Measurements from ENCODE around the gene ZSCAN18. TPM values are rescaled to one million over a fixed set of nuclear protein-coding genes. Genes with fewer than 3 reads are reported as not detected.
A peak's percentile ranks its signal among the peaks of the same experiment; 100 is the strongest.

Gene ZSCAN18
- total and polyA plus RNA-seq, 4 donors: 22.1 to 123 (median 53.0) TPM

DNA sequence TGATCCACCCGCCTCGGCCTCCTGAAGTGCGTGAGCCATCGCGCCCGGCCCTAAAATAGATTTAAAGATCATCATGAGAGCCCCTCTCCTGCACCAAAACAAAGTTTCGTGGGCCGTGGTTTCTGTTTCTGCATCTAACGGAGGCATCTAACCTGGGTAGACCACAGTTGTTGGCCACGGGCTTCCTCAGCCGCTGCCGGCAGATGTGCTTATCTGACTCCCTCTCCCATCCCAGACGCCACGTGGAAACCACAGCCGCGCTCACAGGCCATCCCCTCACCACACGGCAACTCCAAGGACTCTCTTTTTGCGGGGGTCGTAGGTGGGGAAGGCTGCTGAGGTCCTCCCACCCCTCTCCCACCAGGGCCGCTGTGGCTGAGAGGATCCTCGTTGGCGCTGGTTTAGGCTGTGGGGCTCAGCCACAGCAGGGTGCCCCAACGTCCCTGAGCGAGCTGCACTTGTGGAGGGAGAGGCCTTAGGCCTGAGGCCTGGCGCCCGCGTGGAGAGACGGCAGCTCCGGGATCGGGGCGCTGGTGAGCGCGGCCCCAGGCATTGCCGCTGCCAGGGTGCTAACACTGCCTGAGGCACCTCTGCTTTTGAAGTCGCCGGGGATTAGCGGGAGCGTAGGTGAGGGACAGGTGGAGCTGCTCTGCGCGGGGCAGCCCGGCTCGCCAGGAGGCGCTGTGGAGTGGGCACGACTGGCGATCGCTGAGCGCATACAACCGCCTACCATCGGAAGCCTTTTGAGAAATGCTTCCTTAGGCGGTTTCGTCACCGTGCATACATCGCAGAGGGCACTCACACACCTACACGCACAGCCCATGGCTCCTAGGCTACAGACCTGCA, 55.3 kb downstream of the ZSCAN18 start:
- H3K4me1 ChIP-seq (ENCODE audit: control insufficient read depth in 5 of 5, insufficient read depth in 5 of 5, low read length in 5 of 5): peaks cover 0 to 10% (median 2%) of the 10 kb centered on the region in 5 donors
- H3K9ac ChIP-seq (ENCODE audit: insufficient read depth in 1 of 2, low read length in 2 of 2): no peak overlapping the region
- no peak overlapping the region for H3K4me3 ChIP-seq
- ATAC-seq (ENCODE audit: insufficient read depth, low FRiP score) (no peak), DNase-seq (peak in 1 of 3 donors; percentile 20)
- peaks cover 0 to 81% (median 4%) of the 10 kb centered on the region in 4 donors for H3K9me3 ChIP-seq (ENCODE audit: control insufficient read depth in 4 of 4, insufficient read depth in 3 of 4, low read length in 3 of 4)
- 42 to 49% methylated on average over 54 of the region's 54 CpGs for WGBS, 2 donors
- no peaks in the 10 kb centered on the region for H3K27me3 ChIP-seq (ENCODE audit: control insufficient read depth in 3 of 3, insufficient read depth in 3 of 3, low read length in 2 of 3)
- no peaks in the 10 kb centered on the region for H3K36me3 ChIP-seq (ENCODE audit: control insufficient read depth in 4 of 4, insufficient read depth in 4 of 4, low read length in 4 of 4)
- TF ChIP-seq, protein P1, sequence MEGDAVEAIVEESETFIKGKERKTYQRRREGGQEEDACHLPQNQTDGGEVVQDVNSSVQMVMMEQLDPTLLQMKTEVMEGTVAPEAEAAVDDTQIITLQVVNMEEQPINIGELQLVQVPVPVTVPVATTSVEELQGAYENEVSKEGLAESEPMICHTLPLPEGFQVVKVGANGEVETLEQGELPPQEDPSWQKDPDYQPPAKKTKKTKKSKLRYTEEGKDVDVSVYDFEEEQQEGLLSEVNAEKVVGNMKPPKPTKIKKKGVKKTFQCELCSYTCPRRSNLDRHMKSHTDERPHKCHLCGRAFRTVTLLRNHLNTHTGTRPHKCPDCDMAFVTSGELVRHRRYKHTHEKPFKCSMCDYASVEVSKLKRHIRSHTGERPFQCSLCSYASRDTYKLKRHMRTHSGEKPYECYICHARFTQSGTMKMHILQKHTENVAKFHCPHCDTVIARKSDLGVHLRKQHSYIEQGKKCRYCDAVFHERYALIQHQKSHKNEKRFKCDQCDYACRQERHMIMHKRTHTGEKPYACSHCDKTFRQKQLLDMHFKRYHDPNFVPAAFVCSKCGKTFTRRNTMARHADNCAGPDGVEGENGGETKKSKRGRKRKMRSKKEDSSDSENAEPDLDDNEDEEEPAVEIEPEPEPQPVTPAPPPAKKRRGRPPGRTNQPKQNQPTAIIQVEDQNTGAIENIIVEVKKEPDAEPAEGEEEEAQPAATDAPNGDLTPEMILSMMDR (IDR thresholded peaks at IDR 0.05; ENCODE audit: control extremely low read depth, extremely low read depth): no peak
- H3K27ac ChIP-seq (ENCODE audit: low read depth in 1 of 2, low read length in 1 of 2): no peak overlapping the region

DNA sequence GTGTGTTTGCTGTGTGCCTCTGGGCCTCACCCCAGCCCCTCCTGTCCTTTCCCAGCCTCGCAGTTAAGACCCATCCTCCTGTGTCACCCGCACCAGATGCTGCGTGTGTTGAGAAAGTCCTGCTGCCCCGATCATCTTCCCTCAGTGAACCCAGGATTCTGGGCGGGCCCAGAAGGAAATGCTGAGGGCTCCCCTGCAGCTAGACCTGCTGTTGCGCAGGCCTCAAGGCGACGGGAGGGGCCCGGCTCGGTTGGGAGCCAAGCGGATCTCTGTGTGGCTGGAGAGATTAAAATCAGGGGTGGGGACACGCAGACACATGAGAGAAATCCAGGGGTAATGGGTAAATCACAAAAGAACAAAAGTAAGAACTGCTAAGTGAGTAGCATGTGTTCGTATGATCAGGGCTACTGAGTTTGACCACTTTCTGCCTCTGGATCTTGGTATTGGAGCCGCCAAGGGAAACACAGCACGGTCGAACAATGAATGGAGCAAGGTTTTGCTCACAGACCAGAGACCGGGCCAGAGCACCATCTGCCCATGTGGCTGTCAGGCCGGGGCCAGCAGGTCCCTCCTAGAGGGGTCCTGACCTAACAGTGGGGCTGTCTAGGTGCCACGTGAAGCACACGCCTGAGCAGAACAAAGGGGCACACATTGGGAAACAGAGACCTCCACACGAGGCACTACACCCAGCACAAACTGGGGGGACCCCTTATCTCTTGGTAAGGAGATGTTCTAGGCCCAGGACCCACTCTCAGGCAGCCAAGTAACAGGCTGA, 57.1 kb downstream of the ZSCAN18 start:
- no peak overlapping the region for H3K9ac ChIP-seq (ENCODE audit: insufficient read depth in 1 of 2, low read length in 2 of 2)
- no peaks in the 10 kb centered on the region for H3K27me3 ChIP-seq (ENCODE audit: control insufficient read depth in 3 of 3, insufficient read depth in 3 of 3, low read length in 2 of 3)
- peaks cover 0 to 76% (median 3%) of the 10 kb centered on the region in 4 donors for H3K9me3 ChIP-seq (ENCODE audit: control insufficient read depth in 4 of 4, insufficient read depth in 3 of 4, low read length in 3 of 4)
- no peaks in the 10 kb centered on the region for H3K36me3 ChIP-seq (ENCODE audit: control insufficient read depth in 4 of 4, insufficient read depth in 4 of 4, low read length in 4 of 4)
- peaks cover 0 to 10% (median 2%) of the 10 kb centered on the region in 5 donors for H3K4me1 ChIP-seq (ENCODE audit: control insufficient read depth in 5 of 5, insufficient read depth in 5 of 5, low read length in 5 of 5)
- no peak overlapping the region for H3K4me3 ChIP-seq
- TF ChIP-seq, protein P1 (IDR thresholded peaks at IDR 0.05; ENCODE audit: control extremely low read depth, extremely low read depth): no peak
- H3K27ac ChIP-seq (ENCODE audit: low read depth in 1 of 2, low read length in 1 of 2): no peak overlapping the region
- ATAC-seq (ENCODE audit: insufficient read depth, low FRiP score): no peak
- no peak for DNase-seq
- WGBS, 2 donors: 85 to 87% methylated on average over 21 of the region's 21 CpGs

DNA sequence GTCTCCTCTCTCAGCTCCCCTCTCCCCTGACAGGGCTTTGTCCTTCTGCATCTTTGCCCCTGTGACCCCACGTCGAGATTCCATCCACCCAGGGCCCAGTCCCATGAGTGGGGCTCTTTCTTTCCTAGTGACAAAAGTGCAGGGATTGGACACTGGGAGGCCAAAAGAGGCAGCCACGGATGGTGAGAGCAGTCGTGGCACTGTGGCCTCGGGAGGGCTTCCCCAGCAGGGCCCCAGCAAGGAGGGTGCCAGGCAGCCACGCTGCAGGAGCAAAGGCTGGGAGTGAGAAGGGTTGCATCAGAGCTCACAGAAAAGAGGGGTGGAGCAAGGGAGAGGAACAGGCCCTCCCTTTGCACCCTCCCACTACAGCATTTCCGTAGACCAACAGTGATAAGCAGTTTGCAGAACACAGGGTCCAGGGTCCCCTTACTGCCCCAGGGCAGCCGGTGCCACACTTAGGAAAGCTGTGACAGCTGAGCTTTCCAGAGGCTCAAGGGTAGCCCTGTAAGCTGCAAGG, 59.3 kb downstream of the ZSCAN18 start:
- H3K9ac ChIP-seq (ENCODE audit: insufficient read depth in 1 of 2, low read length in 2 of 2): no peak overlapping the region
- peaks cover 0 to 10% (median 7%) of the 10 kb centered on the region in 5 donors for H3K4me1 ChIP-seq (ENCODE audit: control insufficient read depth in 5 of 5, insufficient read depth in 5 of 5, low read length in 5 of 5)
- no peak overlapping the region for H3K27ac ChIP-seq (ENCODE audit: low read depth in 1 of 2, low read length in 1 of 2)
- no peak overlapping the region for H3K4me3 ChIP-seq
- ATAC-seq (ENCODE audit: insufficient read depth, low FRiP score) (no peak), DNase-seq (peak; percentile 58 to 71 (median 66))
- H3K36me3 ChIP-seq (ENCODE audit: control insufficient read depth in 4 of 4, insufficient read depth in 4 of 4, low read length in 4 of 4): no peaks in the 10 kb centered on the region
- 20 to 23% methylated on average over 8 of the region's 8 CpGs for WGBS, 2 donors
- TF ChIP-seq, protein P1 (IDR thresholded peaks at IDR 0.05; ENCODE audit: control extremely low read depth, extremely low read depth): no peak
- H3K27me3 ChIP-seq (ENCODE audit: control insufficient read depth in 3 of 3, insufficient read depth in 3 of 3, low read length in 2 of 3): peaks cover 0 to 4% (median 0%) of the 10 kb centered on the region in 3 donors
- H3K9me3 ChIP-seq (ENCODE audit: control insufficient read depth in 4 of 4, insufficient read depth in 3 of 4, low read length in 3 of 4): peaks cover 0 to 71% (median 2%) of the 10 kb centered on the region in 4 donors

All from lung (tissue), 12 donors.